ENCODE measurements around the gene ZNF408.
"Not testable (repeated sequence)": the region's sequence is repeated elsewhere in the genome, so short reads cannot be mapped to it uniquely, and the experiment has no call there.

The ZNF408 gene

GRCh38 chr11:46663277-46663940, 37.4 kb upstream of the ZNF408 start:
- no peak overlapping the region for H3K4me3 ChIP-seq
- TF ChIP-seq CTCF (IDR thresholded peaks at IDR 0.05) = no peak
- no peak for DNase-seq (ENCODE audit: low spot score)
- H3K27ac ChIP-seq = no peak overlapping the region

DNA sequence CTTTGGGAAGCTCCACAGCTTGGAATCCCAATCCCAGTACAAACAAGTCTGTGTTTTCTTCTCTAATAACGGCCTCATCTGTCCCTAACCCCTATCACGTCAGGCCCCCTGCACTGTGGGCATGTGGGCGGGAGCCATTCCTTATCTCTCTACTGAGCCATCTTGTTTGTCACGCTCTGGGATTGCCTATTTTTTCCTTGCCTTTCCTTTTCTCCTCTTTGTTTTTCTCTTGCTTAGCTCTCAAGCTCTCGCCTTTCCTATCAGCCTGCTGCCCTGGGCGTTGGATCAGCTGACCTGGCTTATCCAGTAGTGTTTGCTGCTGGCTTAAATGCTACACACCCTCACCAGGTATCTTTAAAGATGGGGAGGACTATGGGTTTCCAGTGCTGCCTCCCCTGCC, 36.2 kb upstream of the ZNF408 start:
- no peak for TF ChIP-seq CTCF (IDR thresholded peaks at IDR 0.05)
- H3K27ac ChIP-seq = peak overlapping the region; percentile 15 to 50
- DNase-seq (ENCODE audit: low spot score) = no peak
- no peak overlapping the region for H3K4me3 ChIP-seq

DNA sequence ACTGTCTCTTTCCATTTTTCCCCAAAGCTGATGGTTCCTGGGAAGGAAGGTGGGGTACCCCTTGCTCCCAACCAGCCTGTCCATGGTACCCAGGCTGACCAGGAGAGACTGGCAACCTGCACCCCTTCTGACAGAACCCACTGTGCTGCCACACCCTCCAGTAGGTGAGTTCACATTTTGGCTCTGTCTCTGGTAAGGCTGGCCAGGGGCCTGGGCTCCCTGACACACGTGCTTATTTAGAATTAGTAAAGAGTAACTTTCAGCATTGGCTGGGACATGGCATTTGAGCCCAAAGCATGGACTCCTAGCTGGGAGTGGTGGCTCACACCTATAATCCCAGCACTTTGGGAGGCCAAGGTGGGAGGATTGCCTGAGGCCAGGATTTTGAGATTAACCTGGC, 35.5 kb upstream of the ZNF408 start:
- no peak for TF ChIP-seq CTCF (IDR thresholded peaks at IDR 0.05)
- peak overlapping the region in 1 of 2 donors; percentile 64 for H3K27ac ChIP-seq
- H3K4me3 ChIP-seq = no peak overlapping the region
- DNase-seq (ENCODE audit: low spot score) = no peak

GRCh38 chr11:46666516-46666915, 34.3 kb upstream of the ZNF408 start:
- no peak for TF ChIP-seq CTCF (IDR thresholded peaks at IDR 0.05)
- no peak overlapping the region for H3K4me3 ChIP-seq
- H3K27ac ChIP-seq = peak overlapping the region; percentile 51 to 79
- DNase-seq (ENCODE audit: low spot score) = no peak

DNA sequence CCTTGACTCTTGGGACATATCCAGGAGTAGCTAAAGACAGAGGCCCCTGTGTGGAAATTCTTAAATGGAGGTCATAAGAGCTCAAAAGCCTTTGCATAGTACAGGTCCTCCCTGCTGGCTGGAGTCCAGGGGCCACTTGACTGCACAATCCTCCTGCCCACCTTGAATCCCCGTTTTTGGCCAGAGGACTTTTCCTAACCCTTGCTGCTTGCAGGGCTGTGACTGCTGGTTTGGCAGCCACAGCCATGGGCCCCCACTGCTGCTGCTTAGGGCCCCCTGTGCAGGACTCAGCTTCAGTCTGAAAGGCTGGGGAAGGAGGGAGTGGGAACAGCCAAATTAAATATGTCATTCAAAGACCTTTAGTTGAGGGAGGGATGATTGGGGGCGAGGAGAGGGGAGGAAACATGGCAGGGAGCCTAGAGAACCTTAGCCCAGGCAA, 33.8 kb upstream of the ZNF408 start:
- Histone ChIP-seq H3K27ac (peak overlapping the region; percentile 51 to 79), H3K4me3 (no peak overlapping the region)
- no peak for DNase-seq (ENCODE audit: low spot score)
- no peak for TF ChIP-seq CTCF (IDR thresholded peaks at IDR 0.05)

GRCh38 chr11:46668480-46669085, 32.2 kb upstream of the ZNF408 start:
- no peak for TF ChIP-seq CTCF (IDR thresholded peaks at IDR 0.05)
- Histone ChIP-seq H3K27ac (peak overlapping the region in 1 of 2 donors; percentile 79), H3K4me3 (no peak overlapping the region)
- DNase-seq (ENCODE audit: low spot score) = no peak

DNA sequence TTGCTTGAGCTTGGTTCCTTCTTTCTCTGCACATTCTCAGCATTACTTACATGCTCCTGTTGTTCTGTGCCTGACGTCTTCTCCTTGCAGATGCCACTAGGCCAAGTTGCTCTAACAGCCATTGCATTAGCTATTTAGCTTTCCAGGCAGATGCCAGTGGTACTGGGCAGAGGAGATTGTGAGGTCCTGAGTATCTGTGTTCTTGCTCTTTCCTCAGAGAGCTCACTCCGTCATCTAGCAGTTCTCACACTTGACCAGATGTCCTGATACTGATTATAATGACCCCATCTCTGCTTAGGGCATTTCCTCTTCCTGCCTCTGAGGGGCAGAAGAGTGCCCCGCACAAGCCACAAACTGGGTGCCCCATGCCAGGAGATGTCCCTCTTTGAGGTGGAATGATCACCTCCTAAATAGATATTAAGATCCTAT, 31.1 kb upstream of the ZNF408 start:
- no peak for DNase-seq (ENCODE audit: low spot score)
- Histone ChIP-seq H3K4me3 (no peak overlapping the region), H3K27ac (no peak overlapping the region)
- no peak for TF ChIP-seq CTCF (IDR thresholded peaks at IDR 0.05)

GRCh38 chr11:46670521-46670920, 30.3 kb upstream of the ZNF408 start:
- not testable (repeated sequence) for H3K4me3 ChIP-seq; DNase-seq (ENCODE audit: low spot score)
- H3K27ac ChIP-seq = peak overlapping the region in 1 of 2 donors; percentile 51
